ENCODE data around the gene NOCT. TPM values are rescaled to one million over a fixed set of nuclear protein-coding genes. Genes with fewer than 3 reads are reported as not detected.

Gene NOCT
- total and polyA plus RNA-seq, 2 experiments from 2014 or later = 16.0 to 76.6 TPM

DNA sequence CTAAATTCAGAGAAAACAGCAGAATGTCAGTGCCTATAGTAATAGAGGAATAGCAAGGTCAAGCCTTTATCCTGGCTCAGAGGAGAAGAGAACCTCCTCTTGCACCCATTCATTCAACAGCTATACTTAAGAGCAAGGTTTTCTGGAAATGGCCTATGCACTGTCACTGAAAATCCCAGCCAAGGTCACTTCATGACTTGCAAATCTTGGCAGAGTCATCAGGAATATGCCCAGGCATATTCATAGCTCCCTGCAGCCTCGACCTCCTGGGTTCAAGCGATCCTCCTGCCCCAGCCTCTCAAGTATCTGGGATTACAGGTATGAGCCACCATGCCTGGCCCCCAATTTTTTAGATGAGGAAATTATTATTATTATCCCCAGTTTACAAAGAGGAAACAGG, 35.8 kb upstream of the NOCT start:
- no peak overlapping the region for H3K27ac Mint-ChIP-seq
- Histone ChIP-seq H2AFZ (no peak overlapping the region), H3K4me3 (no peak overlapping the region), H3K79me2 (replicated peaks; ENCODE audit: insufficient read depth) (no peaks in the 10 kb centered on the region), H4K20me1 (replicated peaks; ENCODE audit: insufficient read depth) (no peaks in the 10 kb centered on the region), H3K27me3 (ENCODE audit: insufficient read depth) (no peaks in the 10 kb centered on the region), H3K4me2 (no peak overlapping the region), H3K36me3 (ENCODE audit: insufficient read depth) (no peaks in the 10 kb centered on the region), H3K27ac (ENCODE audit: low read depth) (no peak overlapping the region), H3K4me1 (ENCODE audit: insufficient read depth) (peaks cover 39% of the 10 kb centered on the region), H3K9me2 (ENCODE audit: insufficient read depth) (no peaks in the 10 kb centered on the region), H3F3A (replicated peaks; ENCODE audit: low read depth) (0 out of 2 replicates have a peak, but pooled peaks cover 3% of the 10 kb centered on the region)
- no peaks in the 10 kb centered on the region for H3K36me3 Mint-ChIP-seq (ENCODE audit: low read depth)
- H3K4me1 Mint-ChIP-seq = peaks cover 36% of the 10 kb centered on the region
- ATAC-seq (no peak), DNase-seq (ENCODE audit: low spot score) (no peak)
- TF ChIP-seq CTCF (conservative IDR thresholded peaks at IDR 0.05; ENCODE audit: low read depth in 2 of 2) (no peak), ZNF331 (CRISPR knock-in tag; IDR thresholded peaks at IDR 0.05; ENCODE audit: low read depth) (no peak), STAT1 (IDR thresholded peaks at IDR 0.05; ENCODE audit: unreplicated experiment) (no peak), ETS1 (IDR thresholded peaks at IDR 0.05) (no peak), EZH2 (IDR thresholded peaks at IDR 0.05; ENCODE audit: low read depth, unreplicated experiment) (no peak), POLR2AphosphoS5 (IDR thresholded peaks at IDR 0.05; ENCODE audit: low read depth) (no peak), NANOG (IDR thresholded peaks at IDR 0.05; ENCODE audit: borderline replicate concordance) (no peak), JUNB (IDR thresholded peaks at IDR 0.05; ENCODE audit: unreplicated experiment) (no peak), CREB1 (CRISPR knock-in tag; IDR thresholded peaks at IDR 0.05; ENCODE audit: low read depth) (no peak), ZNF114 (CRISPR knock-in tag; IDR thresholded peaks at IDR 0.05) (no peak), EZH2phosphoT487 (IDR thresholded peaks at IDR 0.05; ENCODE audit: unreplicated experiment) (no peak)
- TF ChIP-seq, protein P1, sequence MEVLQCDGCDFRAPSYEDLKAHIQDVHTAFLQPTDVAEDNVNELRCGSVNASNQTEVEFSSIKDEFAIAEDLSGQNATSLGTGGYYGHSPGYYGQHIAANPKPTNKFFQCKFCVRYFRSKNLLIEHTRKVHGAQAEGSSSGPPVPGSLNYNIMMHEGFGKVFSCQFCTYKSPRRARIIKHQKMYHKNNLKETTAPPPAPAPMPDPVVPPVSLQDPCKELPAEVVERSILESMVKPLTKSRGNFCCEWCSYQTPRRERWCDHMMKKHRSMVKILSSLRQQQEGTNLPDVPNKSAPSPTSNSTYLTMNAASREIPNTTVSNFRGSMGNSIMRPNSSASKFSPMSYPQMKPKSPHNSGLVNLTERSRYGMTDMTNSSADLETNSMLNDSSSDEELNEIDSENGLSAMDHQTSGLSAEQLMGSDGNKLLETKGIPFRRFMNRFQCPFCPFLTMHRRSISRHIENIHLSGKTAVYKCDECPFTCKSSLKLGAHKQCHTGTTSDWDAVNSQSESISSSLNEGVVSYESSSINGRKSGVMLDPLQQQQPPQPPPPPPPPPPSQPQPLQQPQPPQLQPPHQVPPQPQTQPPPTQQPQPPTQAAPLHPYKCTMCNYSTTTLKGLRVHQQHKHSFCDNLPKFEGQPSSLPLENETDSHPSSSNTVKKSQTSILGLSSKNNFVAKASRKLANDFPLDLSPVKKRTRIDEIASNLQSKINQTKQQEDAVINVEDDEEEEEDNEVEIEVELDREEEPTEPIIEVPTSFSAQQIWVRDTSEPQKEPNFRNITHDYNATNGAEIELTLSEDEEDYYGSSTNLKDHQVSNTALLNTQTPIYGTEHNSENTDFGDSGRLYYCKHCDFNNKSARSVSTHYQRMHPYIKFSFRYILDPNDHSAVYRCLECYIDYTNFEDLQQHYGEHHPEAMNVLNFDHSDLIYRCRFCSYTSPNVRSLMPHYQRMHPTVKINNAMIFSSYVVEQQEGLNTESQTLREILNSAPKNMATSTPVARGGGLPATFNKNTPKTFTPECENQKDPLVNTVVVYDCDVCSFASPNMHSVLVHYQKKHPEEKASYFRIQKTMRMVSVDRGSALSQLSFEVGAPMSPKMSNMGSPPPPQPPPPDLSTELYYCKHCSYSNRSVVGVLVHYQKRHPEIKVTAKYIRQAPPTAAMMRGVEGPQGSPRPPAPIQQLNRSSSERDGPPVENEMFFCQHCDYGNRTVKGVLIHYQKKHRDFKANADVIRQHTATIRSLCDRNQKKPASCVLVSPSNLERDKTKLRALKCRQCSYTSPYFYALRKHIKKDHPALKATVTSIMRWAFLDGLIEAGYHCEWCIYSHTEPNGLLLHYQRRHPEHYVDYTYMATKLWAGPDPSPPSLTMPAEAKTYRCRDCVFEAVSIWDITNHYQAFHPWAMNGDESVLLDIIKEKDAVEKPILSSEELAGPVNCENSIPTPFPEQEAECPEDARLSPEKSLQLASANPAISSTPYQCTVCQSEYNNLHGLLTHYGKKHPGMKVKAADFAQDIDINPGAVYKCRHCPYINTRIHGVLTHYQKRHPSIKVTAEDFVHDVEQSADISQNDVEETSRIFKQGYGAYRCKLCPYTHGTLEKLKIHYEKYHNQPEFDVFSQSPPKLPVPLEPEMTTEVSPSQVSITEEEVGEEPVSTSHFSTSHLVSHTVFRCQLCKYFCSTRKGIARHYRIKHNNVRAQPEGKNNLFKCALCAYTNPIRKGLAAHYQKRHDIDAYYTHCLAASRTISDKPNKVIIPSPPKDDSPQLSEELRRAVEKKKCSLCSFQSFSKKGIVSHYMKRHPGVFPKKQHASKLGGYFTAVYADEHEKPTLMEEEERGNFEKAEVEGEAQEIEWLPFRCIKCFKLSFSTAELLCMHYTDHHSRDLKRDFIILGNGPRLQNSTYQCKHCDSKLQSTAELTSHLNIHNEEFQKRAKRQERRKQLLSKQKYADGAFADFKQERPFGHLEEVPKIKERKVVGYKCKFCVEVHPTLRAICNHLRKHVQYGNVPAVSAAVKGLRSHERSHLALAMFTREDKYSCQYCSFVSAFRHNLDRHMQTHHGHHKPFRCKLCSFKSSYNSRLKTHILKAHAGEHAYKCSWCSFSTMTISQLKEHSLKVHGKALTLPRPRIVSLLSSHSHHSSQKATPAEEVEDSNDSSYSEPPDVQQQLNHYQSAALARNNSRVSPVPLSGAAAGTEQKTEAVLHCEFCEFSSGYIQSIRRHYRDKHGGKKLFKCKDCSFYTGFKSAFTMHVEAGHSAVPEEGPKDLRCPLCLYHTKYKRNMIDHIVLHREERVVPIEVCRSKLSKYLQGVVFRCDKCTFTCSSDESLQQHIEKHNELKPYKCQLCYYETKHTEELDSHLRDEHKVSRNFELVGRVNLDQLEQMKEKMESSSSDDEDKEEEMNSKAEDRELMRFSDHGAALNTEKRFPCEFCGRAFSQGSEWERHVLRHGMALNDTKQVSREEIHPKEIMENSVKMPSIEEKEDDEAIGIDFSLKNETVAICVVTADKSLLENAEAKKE (CRISPR knock-in tag; IDR thresholded peaks at IDR 0.05) = no peak
- TF ChIP-seq, protein P2, sequence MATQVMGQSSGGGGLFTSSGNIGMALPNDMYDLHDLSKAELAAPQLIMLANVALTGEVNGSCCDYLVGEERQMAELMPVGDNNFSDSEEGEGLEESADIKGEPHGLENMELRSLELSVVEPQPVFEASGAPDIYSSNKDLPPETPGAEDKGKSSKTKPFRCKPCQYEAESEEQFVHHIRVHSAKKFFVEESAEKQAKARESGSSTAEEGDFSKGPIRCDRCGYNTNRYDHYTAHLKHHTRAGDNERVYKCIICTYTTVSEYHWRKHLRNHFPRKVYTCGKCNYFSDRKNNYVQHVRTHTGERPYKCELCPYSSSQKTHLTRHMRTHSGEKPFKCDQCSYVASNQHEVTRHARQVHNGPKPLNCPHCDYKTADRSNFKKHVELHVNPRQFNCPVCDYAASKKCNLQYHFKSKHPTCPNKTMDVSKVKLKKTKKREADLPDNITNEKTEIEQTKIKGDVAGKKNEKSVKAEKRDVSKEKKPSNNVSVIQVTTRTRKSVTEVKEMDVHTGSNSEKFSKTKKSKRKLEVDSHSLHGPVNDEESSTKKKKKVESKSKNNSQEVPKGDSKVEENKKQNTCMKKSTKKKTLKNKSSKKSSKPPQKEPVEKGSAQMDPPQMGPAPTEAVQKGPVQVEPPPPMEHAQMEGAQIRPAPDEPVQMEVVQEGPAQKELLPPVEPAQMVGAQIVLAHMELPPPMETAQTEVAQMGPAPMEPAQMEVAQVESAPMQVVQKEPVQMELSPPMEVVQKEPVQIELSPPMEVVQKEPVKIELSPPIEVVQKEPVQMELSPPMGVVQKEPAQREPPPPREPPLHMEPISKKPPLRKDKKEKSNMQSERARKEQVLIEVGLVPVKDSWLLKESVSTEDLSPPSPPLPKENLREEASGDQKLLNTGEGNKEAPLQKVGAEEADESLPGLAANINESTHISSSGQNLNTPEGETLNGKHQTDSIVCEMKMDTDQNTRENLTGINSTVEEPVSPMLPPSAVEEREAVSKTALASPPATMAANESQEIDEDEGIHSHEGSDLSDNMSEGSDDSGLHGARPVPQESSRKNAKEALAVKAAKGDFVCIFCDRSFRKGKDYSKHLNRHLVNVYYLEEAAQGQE (IDR thresholded peaks at IDR 0.05; ENCODE audit: unreplicated experiment) = no peak
- H3K4me3 Mint-ChIP-seq = no peak overlapping the region
- H3K27me3 Mint-ChIP-seq (ENCODE audit: insufficient read depth, low read depth, poor library complexity) = peaks cover 2% of the 10 kb centered on the region
- no peaks in the 10 kb centered on the region for H3K9me3 Mint-ChIP-seq
